ENCODE data around the gene EIF2AK2.

GRCh38 chr2:37142546-37142945 is 14.2 kb downstream of the EIF2AK2 start:
- TF ChIP-seq GATA2 (IDR thresholded peaks at IDR 0.05; ENCODE audit: low read depth, low read length) = no peak
- TF ChIP-seq GATA3 (IDR thresholded peaks at IDR 0.05; ENCODE audit: low read depth, low read length) = no peak
